Body of pancreas (tissue), 4 donors: ENCODE measurements around the gene ESPN. TPM values are rescaled to one million over a fixed set of nuclear protein-coding genes. Genes with fewer than 3 reads are reported as not detected.
"Not testable (repeated sequence)": the region's sequence is repeated elsewhere in the genome, so short reads cannot be mapped to it uniquely, and the experiment has no call there.

Experiments used
- ATAC-seq: fragments of 150-250 bp; one replicate; pipeline ENCODE4 v1.9.1; 2016
- DNase-seq, 4 donors: peaks; one replicate each; pipeline ENCODE4 v3.0.0-alpha.2; 2019
- H3K27ac ChIP-seq, 4 donors: fragments of 200-600 bp; sonication (generic); 1 replicate in 3 of 4; 2 replicates in 1 of 4; pipeline versions ENCODE4 v1.5.1 to v1.6.1; 2016 to 2019; ENCODE audit warnings: mild to moderate bottlenecking in 1 of 4, mixed read lengths in 1 of 4, moderate library complexity in 1 of 4
- H3K27me3 ChIP-seq, 2 donors: fragments of 200-600 bp; sonication (generic); one replicate each; pipeline ENCODE4 v1.6.0; 2016; ENCODE audit warnings: mild to moderate bottlenecking in 1 of 2
- H3K36me3 ChIP-seq, 2 donors: fragments of 200-600 bp; sonication (generic); replicated peaks in 1 of 2; 2 replicates each; pipeline ENCODE4 v1.5.1; 2016; ENCODE audit warnings: low read depth in 2 of 2; ENCODE audit not compliant: insufficient read depth in 1 of 2
- H3K4me1 ChIP-seq: fragments of 200-600 bp; sonication (generic); one replicate; pipeline ENCODE4 v1.6.0; 2016
- H3K4me3 ChIP-seq, 2 donors: fragments of 200-600 bp; sonication (generic); 1 replicate in 1 of 2; 2 replicates in 1 of 2; pipeline ENCODE4 v1.5.1; 2016 to 2019
- H3K9me3 ChIP-seq, 3 donors: fragments of 200-600 bp; sonication (generic); 1 replicate in 2 of 3; 2 replicates in 1 of 3; pipeline ENCODE4 v1.5.1; 2016
- CTCF ChIP-seq, 7 experiments: fragments of 450-650 bp in 4 of 7; fragments of 200-600 bp in 3 of 7; sonication (generic) in 3 of 7; IDR thresholded peaks; one replicate each; pipeline ENCODE4 v1.5.1; 2016 to 2019; ENCODE audit warnings: antibody characterized with exemption in 7 of 7
- POLR2A ChIP-seq, 3 donors: fragments of 450-650 bp; IDR thresholded peaks; one replicate each; pipeline ENCODE4 v1.6.1; 2016; ENCODE audit warnings: antibody characterized with exemption in 3 of 3, mild to moderate bottlenecking in 2 of 3
- WGBS, 2 donors: methylation state at CpG; one replicate each; pipeline ENCODE4 v1.1.5; 2017; 5-methylcytosine and 5-hydroxymethylcytosine counted together
- intact Hi-C: fragments of 100-400 bp; cut with DNase I; formaldehyde crosslinking; loops from one replicate; pipeline ENCODE4 v1.15.1; 2023
- total RNA-seq, 2 donors: library from RNA; depleted of rRNA; stranded (reverse); fragments of >200 nt; gene quantifications; one replicate each; pipeline ENCODE4 v1.1.0, GENCODE V29; 2016

Gene ESPN
- total RNA-seq, 2 donors from 2014 or later: 0.26 to 4.0 TPM

GRCh38 chr1:6454856-6455751 lies 30.5 kb downstream of the ESPN start:
- no peaks in the 10 kb centered on the region for H3K36me3 ChIP-seq
- TF ChIP-seq POLR2A (IDR thresholded peaks at IDR 0.05) (no peak), CTCF (IDR thresholded peaks at IDR 0.05) (no peak)
- no peak for DNase-seq
- no peak for ATAC-seq
- H3K9me3 ChIP-seq: no peaks in the 10 kb centered on the region
- H3K4me3 ChIP-seq: no peak overlapping the region
- intact Hi-C loops: no loop called here
- H3K4me1 ChIP-seq: peaks cover 13% of the 10 kb centered on the region
- 19% methylated on average over 73 of the region's 115 CpGs; no CpG with 5 or more reads in 1 of the 2 donors for WGBS, 2 donors
- H3K27me3 ChIP-seq: no peaks in the 10 kb centered on the region
- no peak overlapping the region for H3K27ac ChIP-seq

- H3K9me3 ChIP-seq, H3K36me3 ChIP-seq, ATAC-seq, intact Hi-C loops, DNase-seq, H3K27ac ChIP-seq, H3K4me3 ChIP-seq, H3K27me3 ChIP-seq: not testable (repeated sequence)
- 31 to 43% methylated on average over 24 to 47 of the region's 58 CpGs for WGBS, 2 donors
- peaks cover 11% of the 10 kb centered on the region for H3K4me1 ChIP-seq
These were observed 31.4 kb downstream of the ESPN start for GRCh38 chr1:6455752-6456520.

DNA sequence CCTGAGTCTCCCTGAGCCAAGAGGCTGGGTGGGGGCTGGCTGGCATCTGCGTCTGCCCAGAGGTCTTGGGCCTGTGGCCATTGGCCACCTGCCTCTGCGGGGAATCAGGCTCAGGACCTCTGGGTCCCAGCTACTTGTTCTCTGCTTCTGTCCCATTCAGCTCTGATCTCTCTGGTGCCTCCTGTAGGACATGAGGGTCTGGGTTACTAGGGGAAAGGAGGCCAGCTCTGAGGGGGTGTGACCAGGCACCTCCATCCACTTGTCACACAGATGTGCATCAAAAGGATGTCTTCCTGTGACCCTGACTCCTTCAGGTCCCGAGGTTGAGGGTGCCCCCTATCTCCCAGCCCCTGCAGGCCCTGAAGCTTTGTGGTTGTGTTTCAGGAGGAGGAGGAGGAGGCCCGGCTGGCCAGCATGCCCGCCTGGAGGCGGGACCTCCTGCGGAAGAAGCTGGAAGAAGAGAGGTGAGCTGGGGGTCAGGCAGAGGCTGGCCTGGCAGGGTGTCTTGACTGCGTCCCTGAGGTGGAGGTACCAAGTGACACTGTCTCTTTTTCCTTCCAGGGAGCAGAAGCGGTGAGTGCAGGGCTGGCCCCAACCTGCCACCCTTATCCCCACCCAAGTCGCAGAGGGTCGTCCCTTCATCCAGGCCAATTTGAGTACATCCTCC lies 32.4 kb downstream of the ESPN start:
- Histone ChIP-seq H3K4me1 (peaks cover 5% of the 10 kb centered on the region), H3K27ac (no peak overlapping the region), H3K27me3 (no peaks in the 10 kb centered on the region), H3K4me3 (no peak overlapping the region), H3K9me3 (no peaks in the 10 kb centered on the region), H3K36me3 (no peaks in the 10 kb centered on the region)
- ATAC-seq (no peak), DNase-seq (no peak)
- WGBS, 2 donors: 66 to 77% methylated on average over 3 to 11 of the region's 11 CpGs
- TF ChIP-seq CTCF (IDR thresholded peaks at IDR 0.05) (no peak), POLR2A (IDR thresholded peaks at IDR 0.05) (no peak)
- intact Hi-C loops: no loop called here

DNA sequence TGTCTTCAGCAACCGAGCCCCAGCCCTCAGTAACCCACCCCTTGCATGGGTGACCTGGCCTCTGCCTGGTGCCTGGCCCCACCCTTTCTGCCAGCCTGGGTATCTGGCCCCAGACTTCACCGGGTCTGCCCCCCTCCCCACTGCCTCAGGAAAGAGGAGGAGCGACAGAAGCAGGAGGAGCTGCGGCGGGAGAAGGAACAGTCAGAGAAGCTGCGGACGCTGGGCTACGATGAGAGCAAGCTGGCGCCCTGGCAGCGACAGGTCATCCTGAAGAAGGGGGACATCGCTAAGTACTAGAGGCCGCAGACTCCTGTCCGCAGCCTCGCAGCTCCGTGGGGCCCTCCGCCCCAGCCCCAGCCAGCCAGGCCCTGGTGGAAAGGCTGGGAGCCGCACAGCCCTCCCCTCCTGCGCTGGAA lies 35.3 kb downstream of the ESPN start:
- WGBS, 2 donors: 33 to 46% methylated on average over 5 to 18 of the region's 18 CpGs

More for the DNA sequence above, 35.3 kb downstream of the ESPN start:
- H3K9me3 ChIP-seq: no peaks in the 10 kb centered on the region
- intact Hi-C loops: no loop called here
- no peak for ATAC-seq
- DNase-seq: no peak
- peaks cover 3% of the 10 kb centered on the region for H3K4me1 ChIP-seq
- no peak for TF ChIP-seq POLR2A (IDR thresholded peaks at IDR 0.05)
- no peak for TF ChIP-seq CTCF (IDR thresholded peaks at IDR 0.05)
- no peaks in the 10 kb centered on the region for H3K36me3 ChIP-seq
- H3K27me3 ChIP-seq: no peaks in the 10 kb centered on the region
- H3K4me3 ChIP-seq: no peak overlapping the region
- no peak overlapping the region for H3K27ac ChIP-seq
